ENCODE data around the gene CRAT. TPM values are rescaled to one million over a fixed set of nuclear protein-coding genes. Genes with fewer than 3 reads are reported as not detected.
A peak's percentile ranks its signal among the peaks of the same experiment; 100 is the strongest.

CRAT gene
- total and polyA plus RNA-seq, 8 donors: 16.8 to 33.2 (median 25.7) TPM

- DNase-seq (no peak), ATAC-seq (no peak)
- intact Hi-C loops (cut with DNase I): no loop called here
- H3K4me3 ChIP-seq: peak overlapping the region in 1 of 2 donors; percentile 91
- H3K36me3 ChIP-seq: peaks cover 0 to 5% of the 10 kb centered on the region in 2 donors
- no peak overlapping the region for H3K27ac ChIP-seq
- H3K27me3 ChIP-seq: no peaks in the 10 kb centered on the region
- H3K9me3 ChIP-seq: no peaks in the 10 kb centered on the region
- TF ChIP-seq, protein P1, sequence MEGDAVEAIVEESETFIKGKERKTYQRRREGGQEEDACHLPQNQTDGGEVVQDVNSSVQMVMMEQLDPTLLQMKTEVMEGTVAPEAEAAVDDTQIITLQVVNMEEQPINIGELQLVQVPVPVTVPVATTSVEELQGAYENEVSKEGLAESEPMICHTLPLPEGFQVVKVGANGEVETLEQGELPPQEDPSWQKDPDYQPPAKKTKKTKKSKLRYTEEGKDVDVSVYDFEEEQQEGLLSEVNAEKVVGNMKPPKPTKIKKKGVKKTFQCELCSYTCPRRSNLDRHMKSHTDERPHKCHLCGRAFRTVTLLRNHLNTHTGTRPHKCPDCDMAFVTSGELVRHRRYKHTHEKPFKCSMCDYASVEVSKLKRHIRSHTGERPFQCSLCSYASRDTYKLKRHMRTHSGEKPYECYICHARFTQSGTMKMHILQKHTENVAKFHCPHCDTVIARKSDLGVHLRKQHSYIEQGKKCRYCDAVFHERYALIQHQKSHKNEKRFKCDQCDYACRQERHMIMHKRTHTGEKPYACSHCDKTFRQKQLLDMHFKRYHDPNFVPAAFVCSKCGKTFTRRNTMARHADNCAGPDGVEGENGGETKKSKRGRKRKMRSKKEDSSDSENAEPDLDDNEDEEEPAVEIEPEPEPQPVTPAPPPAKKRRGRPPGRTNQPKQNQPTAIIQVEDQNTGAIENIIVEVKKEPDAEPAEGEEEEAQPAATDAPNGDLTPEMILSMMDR (IDR thresholded peaks at IDR 0.05): no peak
- H3K4me1 ChIP-seq: peaks cover 14 to 22% of the 10 kb centered on the region in 2 donors
These were observed 30.8 kb downstream of the CRAT start for GRCh38 chr9:129079829-129080228.

DNA sequence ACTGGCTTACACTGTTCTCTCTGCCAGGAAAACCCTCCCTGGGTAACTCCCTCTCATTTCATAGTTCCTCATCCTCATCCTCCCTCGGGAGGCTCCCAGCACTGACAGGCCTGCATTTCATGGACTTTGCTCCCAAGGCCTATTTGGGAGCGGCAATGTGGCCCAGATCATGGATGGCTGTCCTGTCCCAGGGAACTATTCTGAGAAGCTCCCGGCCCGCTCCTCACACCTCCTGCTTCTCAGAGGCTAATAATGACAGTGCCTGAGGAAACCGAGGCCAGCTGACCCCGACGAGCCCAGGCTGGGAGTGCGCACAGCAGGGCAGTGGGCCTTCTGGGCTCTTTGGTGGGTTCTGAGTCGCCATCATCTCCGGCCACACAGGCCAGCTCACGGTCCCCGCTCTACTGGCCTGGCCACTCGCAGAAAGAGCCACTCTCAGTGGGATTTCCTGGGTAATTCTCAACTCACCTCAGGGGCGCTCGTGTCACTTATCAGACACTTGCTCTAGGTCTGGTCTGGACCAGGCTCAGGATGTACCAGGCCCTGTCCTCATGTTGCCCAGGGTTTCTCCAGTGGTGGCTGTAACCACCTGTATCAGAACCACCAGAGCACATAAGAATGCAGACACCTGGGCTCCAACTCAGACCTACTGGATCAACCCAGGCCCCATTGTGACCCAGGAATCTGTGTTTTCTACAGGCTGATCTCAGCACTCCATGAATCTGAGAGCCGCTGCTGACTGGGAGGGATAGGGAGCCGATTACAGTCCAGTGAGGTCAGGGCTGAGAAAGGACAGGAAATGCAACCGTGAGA, 31.7 kb downstream of the CRAT start:
- Histone ChIP-seq H3K9me3 (no peaks in the 10 kb centered on the region), H3K27ac (no peak overlapping the region), H3K4me3 (no peak overlapping the region), H3K36me3 (no peaks in the 10 kb centered on the region), H3K27me3 (no peaks in the 10 kb centered on the region), H3K4me1 (peaks cover 14 to 22% of the 10 kb centered on the region in 2 donors)
- no peak for DNase-seq
- no peak for ATAC-seq
- intact Hi-C loops (cut with DNase I): no loop called here
- TF ChIP-seq, protein P1 (IDR thresholded peaks at IDR 0.05): no peak

- no peaks in the 10 kb centered on the region for H3K36me3 ChIP-seq
These were observed 33.4 kb downstream of the CRAT start for GRCh38 chr9:129077236-129077635.

DNA sequence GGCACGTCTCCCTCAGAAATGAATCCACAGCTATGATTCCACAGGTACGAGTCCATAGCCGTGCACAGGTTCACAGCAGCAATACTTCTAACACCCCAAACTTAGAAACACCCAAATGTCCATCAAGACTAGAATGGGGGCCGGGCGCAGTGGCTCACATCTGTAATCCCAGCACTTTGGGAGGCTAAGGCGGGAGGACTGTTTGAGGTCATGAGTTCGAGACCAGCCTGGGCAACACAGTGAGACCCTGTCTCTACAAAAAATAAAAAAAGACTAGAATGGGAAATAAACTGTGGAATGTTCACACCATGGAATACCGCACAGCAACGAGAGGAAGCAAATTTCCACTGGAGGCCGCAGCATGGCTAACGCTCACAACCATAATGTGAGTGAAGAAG, 34.0 kb downstream of the CRAT start:
- no peaks in the 10 kb centered on the region for H3K9me3 ChIP-seq
- intact Hi-C loops (cut with DNase I): no loop called here
- no peak overlapping the region for H3K4me3 ChIP-seq
- DNase-seq (no peak), ATAC-seq (no peak)
- peaks cover 0 to 1% of the 10 kb centered on the region in 2 donors for H3K36me3 ChIP-seq
- no peaks in the 10 kb centered on the region for H3K27me3 ChIP-seq
- peaks cover 8 to 14% of the 10 kb centered on the region in 2 donors for H3K4me1 ChIP-seq
- H3K27ac ChIP-seq: no peak overlapping the region
- TF ChIP-seq, protein P1 (IDR thresholded peaks at IDR 0.05): no peak

More at GRCh38 chr9:129077236-129077635, 33.4 kb downstream of the CRAT start:
- Histone ChIP-seq H3K27ac (no peak overlapping the region), H3K27me3 (no peaks in the 10 kb centered on the region), H3K9me3 (no peaks in the 10 kb centered on the region), H3K4me1 (peaks cover 14 to 17% of the 10 kb centered on the region in 2 donors), H3K4me3 (no peak overlapping the region)
- intact Hi-C loops (cut with DNase I): no loop called here
- DNase-seq (no peak), ATAC-seq (no peak)
- TF ChIP-seq, protein P1 (IDR thresholded peaks at IDR 0.05): no peak

DNA sequence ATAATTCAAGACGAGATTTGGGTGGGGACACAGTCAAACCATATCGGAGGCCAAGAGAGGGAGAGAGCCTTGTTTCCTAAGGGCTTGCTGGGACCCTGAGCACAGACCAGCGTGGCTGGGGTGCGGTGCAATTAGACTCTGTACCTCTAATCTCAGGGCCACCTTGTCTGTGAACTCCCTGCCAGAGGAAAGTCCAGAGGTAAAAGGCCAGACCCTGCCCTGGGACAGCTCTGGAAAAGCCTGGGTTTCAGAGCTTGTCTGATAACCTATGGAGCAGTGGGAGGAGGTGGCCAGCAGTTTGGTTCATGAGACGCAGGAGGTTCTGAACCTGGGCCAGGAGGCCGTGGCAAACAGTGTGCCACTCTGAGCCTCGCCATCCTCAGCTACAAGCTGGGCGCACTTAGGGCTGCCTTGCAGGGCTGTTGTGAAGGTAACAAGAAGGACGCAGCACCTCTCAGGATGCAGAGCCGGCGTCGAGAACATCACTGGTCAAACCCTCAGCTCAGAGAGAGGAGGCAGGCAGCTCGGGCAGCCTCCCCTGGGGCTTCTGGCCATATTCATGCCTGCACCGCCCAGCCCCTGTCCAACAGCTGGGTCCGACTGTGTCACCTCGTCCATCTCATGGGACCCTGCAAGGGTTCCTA, 34.5 kb downstream of the CRAT start:
- no peak for ATAC-seq
- Histone ChIP-seq H3K4me3 (no peak overlapping the region), H3K9me3 (no peaks in the 10 kb centered on the region), H3K4me1 (peaks cover 6 to 14% of the 10 kb centered on the region in 2 donors), H3K36me3 (peaks cover 0 to 6% of the 10 kb centered on the region in 2 donors), H3K27me3 (no peaks in the 10 kb centered on the region), H3K27ac (no peak overlapping the region)
- TF ChIP-seq, protein P1 (IDR thresholded peaks at IDR 0.05): no peak
- DNase-seq: peak in 1 of 4 donors; percentile 62
- intact Hi-C loops (cut with DNase I): no loop called here
